HG02571 (cell line): ENCODE data around the gene CAPRIN2.

Source experiments
- ATAC-seq: cut with Tn5 transposase; IDR thresholded peaks from one replicate; pipeline ENCODE4 v1.9.1; 2021; ENCODE audit warnings: mild to moderate bottlenecking, moderate library complexity; ENCODE audit not compliant: unreplicated experiment

CAPRIN2 gene

GRCh38 chr12:30754750-30755394, at the start of gene CAPRIN2:
TSS of gene CAPRIN2 (minus strand) at chr12:30754951. CDS start at chr12:30753520, 1,431 bp downstream.
- peak; percentile 96 for ATAC-seq

- ATAC-seq, result no peak
Observed at GRCh38 chr12:30797689-30798088, 42.9 kb upstream of the CAPRIN2 start.

GRCh38 chr12:30796891-30797371, 42.2 kb upstream of the CAPRIN2 start:
- no peak for ATAC-seq

GRCh38 chr12:30796313-30796780, 41.6 kb upstream of the CAPRIN2 start:
- ATAC-seq, result no peak

GRCh38 chr12:30795410-30796312, 40.9 kb upstream of the CAPRIN2 start:
- no peak for ATAC-seq

GRCh38 chr12:30794591-30795409, 40.0 kb upstream of the CAPRIN2 start:
- ATAC-seq, result no peak

GRCh38 chr12:30794020-30794419, 39.3 kb upstream of the CAPRIN2 start:
- no peak for ATAC-seq

GRCh38 chr12:30792648-30793499, 38.1 kb upstream of the CAPRIN2 start:
- ATAC-seq, result no peak

- no peak for ATAC-seq
Observed at GRCh38 chr12:30792085-30792484, 37.3 kb upstream of the CAPRIN2 start.

- ATAC-seq, result no peak
Observed at GRCh38 chr12:30788754-30789153, 34.0 kb upstream of the CAPRIN2 start.

GRCh38 chr12:30785630-30786029, 30.9 kb upstream of the CAPRIN2 start:
- no peak for ATAC-seq

GRCh38 chr12:30784508-30784907, 29.8 kb upstream of the CAPRIN2 start:
- no peak for ATAC-seq

GRCh38 chr12:30783946-30784345, 29.2 kb upstream of the CAPRIN2 start:
- no peak for ATAC-seq

GRCh38 chr12:30782316-30783173, 27.8 kb upstream of the CAPRIN2 start:
- ATAC-seq, result no peak

- no peak for ATAC-seq
Observed at GRCh38 chr12:30779578-30779977, 24.8 kb upstream of the CAPRIN2 start.

GRCh38 chr12:30779178-30779577, 24.4 kb upstream of the CAPRIN2 start:
- ATAC-seq, result no peak

GRCh38 chr12:30774599-30774998, 19.8 kb upstream of the CAPRIN2 start:
- no peak for ATAC-seq

- no peak for ATAC-seq
Observed at GRCh38 chr12:30769802-30770201, 15.1 kb upstream of the CAPRIN2 start.

GRCh38 chr12:30764251-30764650, 9.5 kb upstream of the CAPRIN2 start:
- no peak for ATAC-seq
